ENCODE results near the gene ZBTB11. TPM values are rescaled to one million over a fixed set of nuclear protein-coding genes. Genes with fewer than 3 reads are reported as not detected.
"Not testable (repeated sequence)": the region's sequence is repeated elsewhere in the genome, so short reads cannot be mapped to it uniquely, and the experiment has no call there.

The ZBTB11 gene
- total RNA-seq, 1 donor from 2014 or later = 28.7 TPM

DNA sequence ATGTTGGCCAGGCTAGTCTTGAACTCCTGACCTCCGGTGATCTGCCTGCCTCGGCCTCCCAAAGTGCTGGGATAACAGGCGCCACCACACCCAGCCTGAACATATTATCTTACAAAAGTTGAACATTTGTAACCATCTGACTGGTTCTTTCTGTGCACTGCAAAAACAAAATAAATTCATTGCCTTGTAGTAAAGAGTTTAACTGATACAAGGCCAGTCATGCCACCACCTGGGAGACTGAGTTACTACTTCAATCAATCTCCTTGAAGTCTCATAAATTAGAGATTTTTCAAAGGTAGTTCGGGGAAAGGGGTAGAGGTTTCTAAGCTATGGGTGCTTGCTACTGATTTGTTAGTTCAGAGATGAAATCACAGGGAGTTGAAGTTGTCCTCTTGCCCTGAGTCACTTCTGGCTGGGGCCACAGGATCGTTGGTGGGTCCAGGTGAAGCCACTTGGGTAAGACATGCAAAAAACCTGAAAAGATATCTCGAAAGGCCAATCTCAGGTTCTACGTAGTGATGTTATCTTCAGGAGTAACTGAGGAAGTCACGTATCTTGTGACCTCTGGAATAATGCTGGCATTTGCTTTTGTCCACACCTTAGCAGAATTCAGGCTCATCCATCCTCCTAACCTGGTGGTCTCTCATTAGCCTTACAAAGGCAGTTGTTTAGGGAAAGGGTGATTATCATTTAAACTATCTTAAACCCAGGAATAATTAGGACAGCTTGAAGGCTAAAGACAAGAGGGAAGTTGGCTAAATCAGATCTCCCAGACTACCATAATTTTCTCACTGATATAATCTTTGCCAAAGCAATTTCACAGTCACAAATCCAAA, 33.7 kb downstream of the ZBTB11 start:
- POLR2A ChIA-PET = no interaction called here
- no peak overlapping the region for H3K27ac Mint-ChIP-seq
- intact Hi-C loops (cut with micrococcal nuclease) = no loop called here
- peaks cover 18% of the 10 kb centered on the region for H3K36me3 Mint-ChIP-seq (ENCODE audit: low read depth)
- H3K27me3 Mint-ChIP-seq = no peaks in the 10 kb centered on the region
- TF ChIP-seq, protein P1, sequence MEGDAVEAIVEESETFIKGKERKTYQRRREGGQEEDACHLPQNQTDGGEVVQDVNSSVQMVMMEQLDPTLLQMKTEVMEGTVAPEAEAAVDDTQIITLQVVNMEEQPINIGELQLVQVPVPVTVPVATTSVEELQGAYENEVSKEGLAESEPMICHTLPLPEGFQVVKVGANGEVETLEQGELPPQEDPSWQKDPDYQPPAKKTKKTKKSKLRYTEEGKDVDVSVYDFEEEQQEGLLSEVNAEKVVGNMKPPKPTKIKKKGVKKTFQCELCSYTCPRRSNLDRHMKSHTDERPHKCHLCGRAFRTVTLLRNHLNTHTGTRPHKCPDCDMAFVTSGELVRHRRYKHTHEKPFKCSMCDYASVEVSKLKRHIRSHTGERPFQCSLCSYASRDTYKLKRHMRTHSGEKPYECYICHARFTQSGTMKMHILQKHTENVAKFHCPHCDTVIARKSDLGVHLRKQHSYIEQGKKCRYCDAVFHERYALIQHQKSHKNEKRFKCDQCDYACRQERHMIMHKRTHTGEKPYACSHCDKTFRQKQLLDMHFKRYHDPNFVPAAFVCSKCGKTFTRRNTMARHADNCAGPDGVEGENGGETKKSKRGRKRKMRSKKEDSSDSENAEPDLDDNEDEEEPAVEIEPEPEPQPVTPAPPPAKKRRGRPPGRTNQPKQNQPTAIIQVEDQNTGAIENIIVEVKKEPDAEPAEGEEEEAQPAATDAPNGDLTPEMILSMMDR (IDR thresholded peaks at IDR 0.05) = no peak
- ATAC-seq (ENCODE audit: low read depth) (no peak), DNase-seq (no peak)
- CTCF ChIA-PET = interaction anchor here (1.7 kb wide), 1 partner anchor 12 kb away, joined by 3 read pairs; no protein-coding TSS in a partner anchor
- H3K4me1 Mint-ChIP-seq = no peaks in the 10 kb centered on the region
- H3K4me3 Mint-ChIP-seq = no peak overlapping the region
- no peaks in the 10 kb centered on the region for H3K9me3 Mint-ChIP-seq

DNA sequence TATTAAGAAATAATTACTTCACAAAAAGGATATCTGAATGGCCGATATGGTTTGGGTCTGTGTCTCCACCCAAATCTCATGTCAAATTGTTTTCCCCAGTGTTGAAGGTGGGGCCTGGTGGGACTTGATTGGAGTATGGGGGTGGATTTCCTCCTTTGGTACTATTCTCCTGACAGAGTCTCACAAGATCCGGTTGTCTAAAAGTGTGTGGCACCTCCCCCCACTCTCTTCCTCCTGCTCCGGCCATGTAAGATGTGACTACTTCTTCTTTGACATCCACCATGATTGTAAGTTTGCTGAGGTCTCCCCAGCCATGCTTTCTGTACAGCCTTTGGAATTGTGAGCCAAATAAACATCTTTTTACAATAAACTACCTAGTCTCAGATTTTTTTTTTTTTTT, 34.5 kb downstream of the ZBTB11 start:
- intact Hi-C loops (cut with micrococcal nuclease) = no loop called here
- DNase-seq = no peak
- TF ChIP-seq, protein P1 (IDR thresholded peaks at IDR 0.05) = no peak
- ATAC-seq (ENCODE audit: low read depth) = no peak
- CTCF ChIA-PET = interaction anchor here (1.7 kb wide), 1 partner anchor 11 kb away, joined by 3 read pairs; no protein-coding TSS in a partner anchor
- peaks cover 16% of the 10 kb centered on the region for H3K36me3 Mint-ChIP-seq (ENCODE audit: low read depth)
- H3K9me3 Mint-ChIP-seq = no peaks in the 10 kb centered on the region
- no peaks in the 10 kb centered on the region for H3K27me3 Mint-ChIP-seq
- no peaks in the 10 kb centered on the region for H3K4me1 Mint-ChIP-seq
- no peak overlapping the region for H3K27ac Mint-ChIP-seq
- POLR2A ChIA-PET = no interaction called here
- no peak overlapping the region for H3K4me3 Mint-ChIP-seq

DNA sequence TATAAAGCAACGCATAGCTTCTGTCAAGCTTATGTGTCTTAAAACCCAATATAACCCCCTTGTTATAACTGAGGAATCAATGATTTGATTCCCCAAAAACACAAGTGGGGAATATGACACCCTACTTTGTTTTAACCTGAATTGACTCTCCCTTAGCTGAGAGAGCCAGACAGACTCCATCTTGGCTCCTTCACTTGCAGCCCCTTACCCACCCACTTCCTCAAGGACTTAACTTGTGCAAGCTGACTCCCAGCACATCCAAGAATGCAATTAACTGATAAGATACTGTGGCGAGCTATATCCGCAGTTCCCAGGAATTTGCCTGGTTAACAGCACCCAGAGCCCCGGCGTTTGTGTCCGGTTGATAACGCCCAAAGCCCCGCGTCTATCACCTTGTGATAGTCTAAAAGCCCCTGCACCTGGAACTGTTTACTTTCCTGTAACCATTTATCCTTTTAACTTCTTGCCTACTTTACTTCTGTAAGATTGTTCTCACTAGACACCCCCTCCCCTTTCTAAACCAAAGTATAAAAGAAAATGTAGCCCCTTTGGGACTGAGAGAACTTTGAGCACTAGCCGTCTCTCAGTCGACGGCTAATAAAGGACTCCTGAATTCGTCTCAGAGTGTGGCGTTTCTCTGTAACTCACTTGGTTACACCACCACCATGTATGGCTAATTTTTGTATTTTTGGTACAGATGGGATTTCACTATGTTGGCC, 35.4 kb downstream of the ZBTB11 start:
- CTCF ChIA-PET = interaction anchor here (1.7 kb wide), 1 partner anchor 10 kb away, joined by 3 read pairs; no protein-coding TSS in a partner anchor
- not testable (repeated sequence) for H3K4me3 Mint-ChIP-seq

DNA sequence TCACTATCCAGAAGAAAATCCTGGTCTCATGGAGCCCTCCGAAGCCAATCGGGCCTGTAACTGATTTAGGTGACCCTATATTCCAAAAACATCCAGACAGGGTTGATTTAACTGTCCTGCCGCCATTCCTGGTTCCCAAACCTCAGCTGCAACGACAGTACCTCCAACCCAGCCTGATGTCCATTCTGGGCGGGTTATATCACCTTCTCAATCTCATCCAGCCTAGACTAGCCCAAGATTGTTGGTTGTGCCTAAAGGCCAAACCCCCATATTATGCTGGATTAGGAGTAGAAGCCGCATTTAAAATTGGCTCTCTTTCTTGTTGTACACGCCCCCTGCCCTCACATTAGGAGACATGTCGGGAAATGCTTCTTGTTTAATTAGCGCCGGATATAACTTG, 36.7 kb downstream of the ZBTB11 start:
- H3K4me1 Mint-ChIP-seq = peaks cover 2% of the 10 kb centered on the region
- no peak overlapping the region for H3K27ac Mint-ChIP-seq
- ATAC-seq (ENCODE audit: low read depth) = no peak
- no peaks in the 10 kb centered on the region for H3K9me3 Mint-ChIP-seq
- intact Hi-C loops (cut with micrococcal nuclease) = no loop called here
- TF ChIP-seq, protein P1 (IDR thresholded peaks at IDR 0.05) = no peak
- no peak overlapping the region for H3K4me3 Mint-ChIP-seq
- peaks cover 4% of the 10 kb centered on the region for H3K36me3 Mint-ChIP-seq (ENCODE audit: low read depth)
- ChIA-PET CTCF (no interaction called here), POLR2A (no interaction called here)
- no peak for DNase-seq
- no peaks in the 10 kb centered on the region for H3K27me3 Mint-ChIP-seq

More for the DNA sequence above, 35.4 kb downstream of the ZBTB11 start:
- H3K9me3 Mint-ChIP-seq; H3K27ac Mint-ChIP-seq; POLR2A ChIA-PET; ATAC-seq (ENCODE audit: low read depth); H3K27me3 Mint-ChIP-seq; H3K4me1 Mint-ChIP-seq; intact Hi-C loops (cut with micrococcal nuclease); DNase-seq: not testable (repeated sequence)
- peaks cover 14% of the 10 kb centered on the region for H3K36me3 Mint-ChIP-seq (ENCODE audit: low read depth)

DNA sequence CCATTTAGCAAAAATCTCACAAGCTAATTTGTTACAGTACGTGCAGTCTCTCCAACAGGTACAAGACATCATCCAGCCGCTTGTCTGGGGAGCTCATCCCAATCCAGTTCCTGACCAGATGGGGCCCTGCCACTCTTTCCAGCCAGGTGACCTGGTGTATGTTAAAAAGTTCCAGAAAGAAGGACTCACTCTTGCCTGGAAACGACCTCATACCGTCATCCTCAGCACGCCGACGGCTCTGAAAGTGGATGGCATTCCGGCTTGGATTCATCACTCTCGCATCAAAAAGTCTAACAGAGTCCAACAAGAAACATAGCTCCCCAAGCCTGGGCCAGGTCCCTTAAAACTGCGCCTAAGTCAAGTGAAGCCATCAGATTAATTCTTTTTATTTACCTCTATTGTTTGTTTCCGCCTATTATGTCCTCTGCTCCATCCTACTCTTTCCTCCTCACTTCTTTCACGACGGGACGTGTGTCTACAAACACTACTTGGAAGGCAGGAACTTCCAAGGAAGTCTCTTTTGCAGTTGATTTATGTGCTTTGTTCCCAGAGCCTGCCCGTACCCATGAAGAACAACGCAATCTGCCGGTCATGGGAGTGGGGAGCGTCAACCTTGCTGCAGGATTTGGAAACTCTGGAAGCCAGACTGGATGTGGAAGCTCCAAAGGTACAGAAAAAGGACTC, 37.5 kb downstream of the ZBTB11 start:
- Mint-ChIP-seq H3K36me3 (ENCODE audit: low read depth) (peaks cover 4% of the 10 kb centered on the region), H3K4me3 (no peak overlapping the region), H3K9me3 (no peaks in the 10 kb centered on the region), H3K27ac (no peak overlapping the region), H3K4me1 (peaks cover 2% of the 10 kb centered on the region), H3K27me3 (no peaks in the 10 kb centered on the region)
- ATAC-seq (ENCODE audit: low read depth) (no peak), DNase-seq (no peak)
- POLR2A ChIA-PET = no interaction called here
- CTCF ChIA-PET = no interaction called here
- TF ChIP-seq, protein P1 (IDR thresholded peaks at IDR 0.05) = no peak
- intact Hi-C loops (cut with micrococcal nuclease) = loop anchor here (5.0 kb wide), 1 partner anchor 1177 kb away; no protein-coding TSS in a partner anchor
